Measurements from ENCODE around the gene EXTL1.

EXTL1 gene

GRCh38 chr1:26079178-26079563, 57.6 kb downstream of the EXTL1 start:
- ATAC-seq (replicated peaks; ENCODE audit: extremely low read depth, poor library complexity, severe bottlenecking) (no peak), DNase-seq (ENCODE audit: low spot score in 2 of 2) (no peak)
- H3K36me3 Mint-ChIP-seq (ENCODE audit: insufficient read depth): no peaks in the 10 kb centered on the region
- H3K9me3 Mint-ChIP-seq: no peaks in the 10 kb centered on the region
- H3K4me1 Mint-ChIP-seq: no peaks in the 10 kb centered on the region
- H3K27ac Mint-ChIP-seq (ENCODE audit: low read depth): no peak overlapping the region
- H3K27me3 Mint-ChIP-seq: peaks cover 63% of the 10 kb centered on the region
- H3K4me3 Mint-ChIP-seq: no peak overlapping the region

GRCh38 chr1:26079960-26080814, 58.6 kb downstream of the EXTL1 start:
- DNase-seq (ENCODE audit: low spot score in 2 of 2) (no peak), ATAC-seq (replicated peaks; ENCODE audit: extremely low read depth, poor library complexity, severe bottlenecking) (no peak)
- Mint-ChIP-seq H3K4me1 (no peaks in the 10 kb centered on the region), H3K9me3 (no peaks in the 10 kb centered on the region), H3K27me3 (peaks cover 71% of the 10 kb centered on the region), H3K27ac (ENCODE audit: low read depth) (no peak overlapping the region), H3K4me3 (no peak overlapping the region), H3K36me3 (ENCODE audit: insufficient read depth) (no peaks in the 10 kb centered on the region)

- no peak for DNase-seq (ENCODE audit: low spot score in 2 of 2)
- H3K36me3 Mint-ChIP-seq (ENCODE audit: insufficient read depth): no peaks in the 10 kb centered on the region
- H3K9me3 Mint-ChIP-seq: no peaks in the 10 kb centered on the region
- H3K4me3 Mint-ChIP-seq: no peak overlapping the region
- H3K4me1 Mint-ChIP-seq: no peaks in the 10 kb centered on the region
- H3K27me3 Mint-ChIP-seq: peaks cover 70% of the 10 kb centered on the region
- H3K27ac Mint-ChIP-seq (ENCODE audit: low read depth): no peak overlapping the region
- ATAC-seq (replicated peaks; ENCODE audit: extremely low read depth, poor library complexity, severe bottlenecking): no peak
Measured at GRCh38 chr1:26081267-26082019, 59.9 kb downstream of the EXTL1 start.

- peaks cover 69% of the 10 kb centered on the region for H3K27me3 Mint-ChIP-seq
- H3K9me3 Mint-ChIP-seq: no peaks in the 10 kb centered on the region
- DNase-seq (ENCODE audit: low spot score in 2 of 2): no peak
- H3K4me3 Mint-ChIP-seq: no peak overlapping the region
- no peak overlapping the region for H3K27ac Mint-ChIP-seq (ENCODE audit: low read depth)
- ATAC-seq (replicated peaks; ENCODE audit: extremely low read depth, poor library complexity, severe bottlenecking): no peak
- H3K36me3 Mint-ChIP-seq (ENCODE audit: insufficient read depth): no peaks in the 10 kb centered on the region
- H3K4me1 Mint-ChIP-seq: no peaks in the 10 kb centered on the region
Measured at GRCh38 chr1:26082020-26082350, 60.4 kb downstream of the EXTL1 start.

GRCh38 chr1:26083208-26083607, 61.6 kb downstream of the EXTL1 start:
- no peak overlapping the region for H3K27ac Mint-ChIP-seq (ENCODE audit: low read depth)
- no peaks in the 10 kb centered on the region for H3K4me1 Mint-ChIP-seq
- H3K4me3 Mint-ChIP-seq: no peak overlapping the region
- peaks cover 57% of the 10 kb centered on the region for H3K27me3 Mint-ChIP-seq
- ATAC-seq (replicated peaks; ENCODE audit: extremely low read depth, poor library complexity, severe bottlenecking) (no peak), DNase-seq (ENCODE audit: low spot score in 2 of 2) (no peak)
- H3K36me3 Mint-ChIP-seq (ENCODE audit: insufficient read depth): no peaks in the 10 kb centered on the region
- H3K9me3 Mint-ChIP-seq: no peaks in the 10 kb centered on the region

- no peaks in the 10 kb centered on the region for H3K9me3 Mint-ChIP-seq
- H3K36me3 Mint-ChIP-seq (ENCODE audit: insufficient read depth): no peaks in the 10 kb centered on the region
- no peak overlapping the region for H3K27ac Mint-ChIP-seq (ENCODE audit: low read depth)
- no peak overlapping the region for H3K4me3 Mint-ChIP-seq
- H3K27me3 Mint-ChIP-seq: peaks cover 48% of the 10 kb centered on the region
- no peaks in the 10 kb centered on the region for H3K4me1 Mint-ChIP-seq
- ATAC-seq (replicated peaks; ENCODE audit: extremely low read depth, poor library complexity, severe bottlenecking) (no peak), DNase-seq (ENCODE audit: low spot score in 2 of 2) (no peak)
Measured at GRCh38 chr1:26084091-26084561, 62.6 kb downstream of the EXTL1 start.

GRCh38 chr1:26084844-26085243, 63.3 kb downstream of the EXTL1 start:
- DNase-seq (ENCODE audit: low spot score in 2 of 2): no peak
- Mint-ChIP-seq H3K9me3 (no peaks in the 10 kb centered on the region), H3K27ac (ENCODE audit: low read depth) (no peak overlapping the region), H3K4me3 (no peak overlapping the region), H3K27me3 (peaks cover 41% of the 10 kb centered on the region), H3K4me1 (no peaks in the 10 kb centered on the region), H3K36me3 (ENCODE audit: insufficient read depth) (no peaks in the 10 kb centered on the region)
- ATAC-seq (replicated peaks; ENCODE audit: extremely low read depth, poor library complexity, severe bottlenecking): no peak
